HUES48 (cell line): ENCODE data around the gene CEBPA.

ENCODE experiments used
- H3K27ac ChIP-seq: one replicate; pipeline ENCODE4 v1.7.0; 2013; ENCODE audit warnings: low read depth, low read length, inconsistent platforms
- H3K27me3 ChIP-seq: 2 replicates; pipeline ENCODE4 v1.6.1; 2013; ENCODE audit warnings: mild to moderate bottlenecking, low read length; ENCODE audit not compliant: control insufficient read depth, insufficient read depth
- H3K36me3 ChIP-seq: 2 replicates; pipeline ENCODE4 v1.6.1; 2013; ENCODE audit warnings: low read length; ENCODE audit not compliant: control insufficient read depth, insufficient read depth
- H3K4me1 ChIP-seq: 2 replicates; pipeline ENCODE4 v1.6.1; 2013; ENCODE audit warnings: mild to moderate bottlenecking, low read length; ENCODE audit not compliant: control insufficient read depth, insufficient read depth
- H3K4me3 ChIP-seq: 2 replicates; pipeline ENCODE4 v1.5.1; 2013; ENCODE audit warnings: mild to moderate bottlenecking, low read depth, low read length
- H3K9ac ChIP-seq: 2 replicates; pipeline ENCODE4 v1.6.1; 2013; ENCODE audit warnings: mild to moderate bottlenecking, low read depth, low read length, moderate library complexity
- H3K9me3 ChIP-seq: 2 replicates; pipeline ENCODE4 v1.6.1; 2013; ENCODE audit warnings: low read length; ENCODE audit not compliant: control insufficient read depth, insufficient read depth

Gene CEBPA

DNA sequence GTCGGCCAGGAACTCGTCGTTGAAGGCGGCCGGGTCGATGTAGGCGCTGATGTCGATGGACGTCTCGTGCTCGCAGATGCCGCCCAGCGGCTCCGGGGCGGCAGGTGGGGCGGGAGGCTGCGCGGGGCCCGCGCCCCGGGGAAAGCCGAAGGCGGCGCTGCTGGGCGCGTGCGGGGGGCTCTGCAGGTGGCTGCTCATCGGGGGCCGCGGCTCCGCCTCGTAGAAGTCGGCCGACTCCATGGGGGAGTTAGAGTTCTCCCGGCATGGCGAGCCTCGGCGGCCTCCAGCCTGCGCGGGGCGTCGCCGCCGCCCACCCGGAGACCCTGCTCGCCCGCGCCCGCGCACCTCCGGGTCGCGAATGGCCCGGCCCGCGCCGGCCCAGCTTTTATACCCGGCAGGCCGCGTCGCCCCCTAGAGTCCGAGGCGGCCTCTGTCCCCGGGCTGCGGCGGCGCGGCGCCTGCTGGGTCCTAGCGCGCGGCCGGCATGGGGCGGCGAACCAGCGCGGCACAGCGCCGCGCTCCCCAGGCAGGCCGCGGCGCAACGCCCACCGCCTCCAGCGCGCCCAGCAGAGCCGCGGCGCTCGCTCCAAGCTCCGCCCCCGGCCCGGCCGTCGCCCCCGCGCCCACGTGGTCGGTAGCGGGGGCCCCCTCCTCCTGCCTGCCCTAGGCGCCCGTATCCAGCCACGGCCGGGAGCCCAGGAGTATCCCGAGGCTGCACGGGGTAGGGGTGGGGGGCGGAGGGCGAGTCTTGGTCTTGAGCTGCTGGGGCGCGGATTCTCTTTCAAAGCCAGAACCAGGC, at the start of gene CEBPA:
Gene CEBPA (minus strand): TSS at position 360 of the 799 bp plus-strand sequence. CDS start 120 bp downstream, at position 240.
- Histone ChIP-seq H3K4me1 (peaks cover 15% of the 10 kb centered on the region), H3K4me3 (peak within 1 kb of the TSS; percentile 70)

GRCh38 chr19:33350538-33351309, 48.4 kb upstream of the CEBPA start:
- Histone ChIP-seq H3K27ac (no peak overlapping the region), H3K9ac (no peak overlapping the region), H3K36me3 (no peaks in the 10 kb centered on the region), H3K4me1 (no peaks in the 10 kb centered on the region), H3K27me3 (no peaks in the 10 kb centered on the region), H3K9me3 (no peaks in the 10 kb centered on the region), H3K4me3 (no peak overlapping the region)

More for the DNA sequence above, at the start of gene CEBPA:
- peak within 1 kb of the TSS; percentile 51 for H3K27ac ChIP-seq
- H3K9ac ChIP-seq: peak within 1 kb of the TSS; percentile 66
- peaks cover 55% of the 10 kb centered on the region for H3K27me3 ChIP-seq
- H3K36me3 ChIP-seq: no peaks in the 10 kb centered on the region
- H3K9me3 ChIP-seq: no peaks in the 10 kb centered on the region

GRCh38 chr19:33349319-33350289, 47.3 kb upstream of the CEBPA start:
- Histone ChIP-seq H3K27ac (no peak overlapping the region), H3K4me3 (no peak overlapping the region), H3K27me3 (no peaks in the 10 kb centered on the region), H3K4me1 (no peaks in the 10 kb centered on the region), H3K36me3 (no peaks in the 10 kb centered on the region), H3K9me3 (no peaks in the 10 kb centered on the region), H3K9ac (no peak overlapping the region)

GRCh38 chr19:33348301-33349010, 46.1 kb upstream of the CEBPA start:
- Histone ChIP-seq H3K27me3 (no peaks in the 10 kb centered on the region), H3K4me1 (no peaks in the 10 kb centered on the region; the same call in 1 of the 2 replicates), H3K9ac (no peak overlapping the region), H3K27ac (no peak overlapping the region), H3K9me3 (no peaks in the 10 kb centered on the region), H3K4me3 (no peak overlapping the region), H3K36me3 (no peaks in the 10 kb centered on the region)

DNA sequence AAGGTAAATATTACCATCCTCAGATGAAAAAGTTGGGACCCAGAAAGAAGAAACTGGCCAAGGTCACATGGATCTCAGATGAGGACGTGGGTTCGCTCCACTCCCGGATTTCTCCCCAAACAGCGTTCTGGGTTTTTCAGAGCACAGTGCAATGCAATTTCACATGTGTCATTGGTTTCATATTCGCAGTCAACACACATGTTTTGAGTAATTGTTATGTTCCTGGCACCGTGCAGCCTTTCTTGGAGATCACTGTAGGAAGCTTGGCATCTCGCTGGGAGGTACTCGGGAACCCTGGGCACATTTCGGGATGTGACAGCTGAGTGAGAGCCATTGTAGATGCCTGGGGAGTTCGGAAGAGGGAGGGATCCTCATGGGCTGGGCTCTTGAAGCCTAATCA, 45.0 kb upstream of the CEBPA start:
- H3K9me3 ChIP-seq: no peaks in the 10 kb centered on the region
- no peaks in the 10 kb centered on the region for H3K36me3 ChIP-seq
- no peak overlapping the region for H3K27ac ChIP-seq
- H3K4me1 ChIP-seq: no peaks in the 10 kb centered on the region; the same call in 1 of the 2 replicates
- H3K9ac ChIP-seq: no peak overlapping the region
- no peak overlapping the region for H3K4me3 ChIP-seq
- no peaks in the 10 kb centered on the region for H3K27me3 ChIP-seq

DNA sequence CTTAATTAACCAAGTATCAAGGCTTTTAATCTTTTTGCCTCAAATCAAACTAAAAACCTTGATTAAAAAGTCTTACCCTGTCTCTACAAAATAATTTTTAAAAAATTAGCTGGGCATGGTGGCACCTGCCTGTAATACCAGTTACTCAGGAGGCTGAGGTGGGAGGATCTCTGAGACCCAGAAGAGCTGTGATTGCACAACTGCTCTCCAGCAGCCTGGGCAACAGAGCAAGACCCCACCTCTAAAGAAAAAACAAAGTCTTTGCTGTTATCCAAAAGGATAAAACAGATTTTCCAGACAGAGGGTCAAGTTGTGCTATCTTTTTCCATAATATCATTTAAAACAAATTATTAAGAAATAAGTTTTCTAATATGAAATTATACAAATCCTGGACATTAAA, 44.3 kb upstream of the CEBPA start:
- no peak overlapping the region for H3K4me3 ChIP-seq
- no peak overlapping the region for H3K27ac ChIP-seq
- H3K36me3 ChIP-seq: no peaks in the 10 kb centered on the region
- no peak overlapping the region for H3K9ac ChIP-seq
- H3K27me3 ChIP-seq: no peaks in the 10 kb centered on the region
- no peaks in the 10 kb centered on the region; the same call in 1 of the 2 replicates for H3K4me1 ChIP-seq
- H3K9me3 ChIP-seq: no peaks in the 10 kb centered on the region

GRCh38 chr19:33345163-33345562, 42.8 kb upstream of the CEBPA start:
- Histone ChIP-seq H3K9me3 (no peaks in the 10 kb centered on the region), H3K9ac (no peak overlapping the region), H3K27ac (no peak overlapping the region), H3K4me1 (no peaks in the 10 kb centered on the region; the same call in 1 of the 2 replicates), H3K27me3 (no peaks in the 10 kb centered on the region), H3K4me3 (no peak overlapping the region), H3K36me3 (no peaks in the 10 kb centered on the region)

- Histone ChIP-seq H3K27me3 (no peaks in the 10 kb centered on the region), H3K36me3 (no peaks in the 10 kb centered on the region), H3K4me1 (no peaks in the 10 kb centered on the region; the same call in 1 of the 2 replicates), H3K4me3 (no peak overlapping the region), H3K9ac (no peak overlapping the region), H3K27ac (no peak overlapping the region), H3K9me3 (no peaks in the 10 kb centered on the region)
Measured at GRCh38 chr19:33344573-33344925, 42.2 kb upstream of the CEBPA start.

GRCh38 chr19:33343859-33344572, 41.7 kb upstream of the CEBPA start:
- no peaks in the 10 kb centered on the region; the same call in 1 of the 2 replicates for H3K4me1 ChIP-seq
- no peak overlapping the region for H3K9ac ChIP-seq
- H3K27me3 ChIP-seq: no peaks in the 10 kb centered on the region
- no peaks in the 10 kb centered on the region for H3K36me3 ChIP-seq
- no peak overlapping the region for H3K27ac ChIP-seq
- H3K4me3 ChIP-seq: no peak overlapping the region
- no peaks in the 10 kb centered on the region for H3K9me3 ChIP-seq
